Effector memory CD8-positive, alpha-beta T cell (primary cell): ENCODE measurements around the gene SPINK4.

Experiments used
- ATAC-seq: fragments of 150-1000 bp; cut with Tn5 transposase; replicated peaks from 2 replicates; pipeline ENCODE4 v1.10.0; 2021; ENCODE audit warnings: mild to moderate bottlenecking, moderate library complexity
- DNase-seq, 3 experiments: peaks; one replicate each; pipeline ENCODE4 v3.0.0; 2021
- H3K27ac Mint-ChIP-seq, 2 donors: one replicate each; pipeline ENCODE4 v1.8.0; 2022; ENCODE audit warnings: mild to moderate bottlenecking in 2 of 2, mixed read lengths in 2 of 2, moderate library complexity in 2 of 2
- H3K27me3 Mint-ChIP-seq, 2 donors: one replicate each; pipeline ENCODE4 v1.8.0; 2022; ENCODE audit warnings: mixed read lengths in 2 of 2
- H3K36me3 Mint-ChIP-seq: one replicate; pipeline ENCODE4 v1.8.0; 2022; ENCODE audit warnings: mild to moderate bottlenecking, moderate library complexity, mixed read lengths; ENCODE audit not compliant: insufficient read depth
- H3K4me1 Mint-ChIP-seq, 2 donors: one replicate each; pipeline ENCODE4 v1.8.0; 2022; ENCODE audit warnings: low read depth in 2 of 2, mixed read lengths in 2 of 2
- H3K4me3 Mint-ChIP-seq, 2 donors: one replicate each; pipeline ENCODE4 v1.8.0; 2022; ENCODE audit warnings: mild to moderate bottlenecking in 2 of 2, mixed read lengths in 2 of 2, moderate library complexity in 2 of 2
- H3K9me3 Mint-ChIP-seq, 2 donors: one replicate each; pipeline ENCODE4 v1.8.0; 2022; ENCODE audit warnings: mixed read lengths in 2 of 2

The SPINK4 gene

GRCh38 chr9:33254211-33254610 is 14.2 kb downstream of the SPINK4 start:
- no peak for ATAC-seq

GRCh38 chr9:33255014-33255413 is 15.0 kb downstream of the SPINK4 start:
- H3K27me3 Mint-ChIP-seq = no peaks in the 10 kb centered on the region
- DNase-seq (no peak), ATAC-seq (no peak)
- peak overlapping the region in 1 of 2 donors; percentile 52 for H3K27ac Mint-ChIP-seq
- H3K4me3 Mint-ChIP-seq = no peak overlapping the region
- H3K36me3 Mint-ChIP-seq = peaks cover 58% of the 10 kb centered on the region
- peaks cover 0 to 2% of the 10 kb centered on the region in 2 donors for H3K4me1 Mint-ChIP-seq
- H3K9me3 Mint-ChIP-seq = no peaks in the 10 kb centered on the region

More at GRCh38 chr9:33254211-33254610, 14.2 kb downstream of the SPINK4 start:
- DNase-seq = no peak
- Mint-ChIP-seq H3K4me1 (peaks cover 0 to 2% of the 10 kb centered on the region in 2 donors), H3K27ac (peak overlapping the region in 1 of 2 donors; percentile 69), H3K36me3 (peaks cover 56% of the 10 kb centered on the region), H3K27me3 (no peaks in the 10 kb centered on the region), H3K9me3 (no peaks in the 10 kb centered on the region), H3K4me3 (no peak overlapping the region)

GRCh38 chr9:33255471-33255870 is 15.5 kb downstream of the SPINK4 start:
- no peak overlapping the region for H3K27ac Mint-ChIP-seq
- DNase-seq (no peak), ATAC-seq (no peak)
- no peaks in the 10 kb centered on the region for H3K27me3 Mint-ChIP-seq
- H3K4me3 Mint-ChIP-seq = no peak overlapping the region
- H3K9me3 Mint-ChIP-seq = no peaks in the 10 kb centered on the region
- peaks cover 62% of the 10 kb centered on the region for H3K36me3 Mint-ChIP-seq
- H3K4me1 Mint-ChIP-seq = peaks cover 2% of the 10 kb centered on the region in 2 donors

GRCh38 chr9:33256236-33256635 is 16.3 kb downstream of the SPINK4 start:
- Mint-ChIP-seq H3K27ac (no peak overlapping the region), H3K4me3 (no peak overlapping the region)
- no peak for DNase-seq

GRCh38 chr9:33257276-33257675 is 17.3 kb downstream of the SPINK4 start:
- Mint-ChIP-seq H3K27ac (no peak overlapping the region), H3K4me1 (peaks cover 2 to 3% of the 10 kb centered on the region in 2 donors), H3K27me3 (no peaks in the 10 kb centered on the region), H3K36me3 (peaks cover 73% of the 10 kb centered on the region), H3K9me3 (no peaks in the 10 kb centered on the region), H3K4me3 (no peak overlapping the region)
- ATAC-seq = no peak
- no peak for DNase-seq

More at GRCh38 chr9:33256236-33256635, 16.3 kb downstream of the SPINK4 start:
- Mint-ChIP-seq H3K36me3 (peaks cover 65% of the 10 kb centered on the region), H3K4me1 (peaks cover 2 to 3% of the 10 kb centered on the region in 2 donors), H3K9me3 (no peaks in the 10 kb centered on the region), H3K27me3 (no peaks in the 10 kb centered on the region)
- ATAC-seq = no peak

GRCh38 chr9:33260372-33260771 is 20.4 kb downstream of the SPINK4 start:
- Mint-ChIP-seq H3K36me3 (peaks cover 65% of the 10 kb centered on the region), H3K9me3 (no peaks in the 10 kb centered on the region), H3K27ac (no peak overlapping the region), H3K4me1 (peaks cover 19 to 25% of the 10 kb centered on the region in 2 donors), H3K4me3 (no peak overlapping the region), H3K27me3 (no peaks in the 10 kb centered on the region)
- ATAC-seq (no peak), DNase-seq (no peak)

GRCh38 chr9:33263131-33264002 is 23.4 kb downstream of the SPINK4 start:
- Mint-ChIP-seq H3K9me3 (no peaks in the 10 kb centered on the region), H3K27ac (peak overlapping the region; percentile 91 to 97), H3K4me3 (peak overlapping the region; percentile 88 to 96), H3K36me3 (peaks cover 54% of the 10 kb centered on the region), H3K27me3 (no peaks in the 10 kb centered on the region), H3K4me1 (peaks cover 35 to 44% of the 10 kb centered on the region in 2 donors)
- DNase-seq (peak in 1 of 3 experiments; percentile 10), ATAC-seq (no peak)

GRCh38 chr9:33264003-33264472 is 24.1 kb downstream of the SPINK4 start:
- no peaks in the 10 kb centered on the region for H3K9me3 Mint-ChIP-seq
- peaks cover 48% of the 10 kb centered on the region for H3K36me3 Mint-ChIP-seq
- ATAC-seq (peak; percentile 2), DNase-seq (no peak)
- H3K4me1 Mint-ChIP-seq = peaks cover 32 to 44% of the 10 kb centered on the region in 2 donors
- H3K27ac Mint-ChIP-seq = peak overlapping the region; percentile 91 to 97
- peak overlapping the region; percentile 88 to 96 for H3K4me3 Mint-ChIP-seq
- no peaks in the 10 kb centered on the region for H3K27me3 Mint-ChIP-seq

GRCh38 chr9:33264473-33265177 is 24.7 kb downstream of the SPINK4 start, which contains the start of the genes BAG1 and CHMP5:
Gene BAG1 (minus strand): TSS chr9:33264708.
Gene CHMP5 (plus strand): TSS chr9:33265049. CDS start chr9:33265079, 30 bp downstream.
- no peaks in the 10 kb centered on the region for H3K27me3 Mint-ChIP-seq
- H3K4me3 Mint-ChIP-seq = peak within 1 kb of the TSS; percentile 88 to 96
- peak within 1 kb of the TSS; percentile 91 to 97 for H3K27ac Mint-ChIP-seq
- H3K9me3 Mint-ChIP-seq = no peaks in the 10 kb centered on the region
- peaks cover 32 to 44% of the 10 kb centered on the region in 2 donors for H3K4me1 Mint-ChIP-seq
- ATAC-seq (peak; percentile 84), DNase-seq (peak; percentile 99 to 100 (median 99))
- H3K36me3 Mint-ChIP-seq = peaks cover 47% of the 10 kb centered on the region

- DNase-seq (peak in 1 of 3 experiments; percentile 16), ATAC-seq (no peak)
- H3K27ac Mint-ChIP-seq = peak overlapping the region; percentile 91 to 97
- H3K4me1 Mint-ChIP-seq = peaks cover 32 to 44% of the 10 kb centered on the region in 2 donors
- peaks cover 52% of the 10 kb centered on the region for H3K36me3 Mint-ChIP-seq
- H3K27me3 Mint-ChIP-seq = no peaks in the 10 kb centered on the region
- H3K9me3 Mint-ChIP-seq = no peaks in the 10 kb centered on the region
- H3K4me3 Mint-ChIP-seq = peak overlapping the region; percentile 88 to 96
These were observed 25.4 kb downstream of the SPINK4 start for GRCh38 chr9:33265211-33265865.

- H3K36me3 Mint-ChIP-seq = peaks cover 58% of the 10 kb centered on the region
- H3K27ac Mint-ChIP-seq = no peak overlapping the region
- H3K27me3 Mint-ChIP-seq = no peaks in the 10 kb centered on the region
- H3K4me3 Mint-ChIP-seq = no peak overlapping the region
- no peak for ATAC-seq
- H3K9me3 Mint-ChIP-seq = no peaks in the 10 kb centered on the region
- DNase-seq = no peak
- peaks cover 32 to 44% of the 10 kb centered on the region in 2 donors for H3K4me1 Mint-ChIP-seq
These were observed 27.3 kb downstream of the SPINK4 start for GRCh38 chr9:33267151-33267767.

- no peak overlapping the region for H3K4me3 Mint-ChIP-seq
- peaks cover 61% of the 10 kb centered on the region for H3K36me3 Mint-ChIP-seq
- no peaks in the 10 kb centered on the region for H3K9me3 Mint-ChIP-seq
- no peaks in the 10 kb centered on the region for H3K27me3 Mint-ChIP-seq
- DNase-seq (no peak), ATAC-seq (no peak)
- H3K27ac Mint-ChIP-seq = no peak overlapping the region
- H3K4me1 Mint-ChIP-seq = peaks cover 20 to 29% of the 10 kb centered on the region in 2 donors
These were observed 30.2 kb downstream of the SPINK4 start for GRCh38 chr9:33270146-33270545.
